Measurements from ENCODE around the gene TESK1.
A peak's percentile ranks its signal among the peaks of the same experiment; 100 is the strongest.
"Not testable (repeated sequence)": the region's sequence is repeated elsewhere in the genome, so short reads cannot be mapped to it uniquely, and the experiment has no call there.

The TESK1 gene

GRCh38 chr9:35579659-35580227 lies 25.3 kb upstream of the TESK1 start:
- not testable (repeated sequence) for DNase-seq (ENCODE audit: extremely low read depth in 1 of 2, low read depth in 1 of 2)

DNA sequence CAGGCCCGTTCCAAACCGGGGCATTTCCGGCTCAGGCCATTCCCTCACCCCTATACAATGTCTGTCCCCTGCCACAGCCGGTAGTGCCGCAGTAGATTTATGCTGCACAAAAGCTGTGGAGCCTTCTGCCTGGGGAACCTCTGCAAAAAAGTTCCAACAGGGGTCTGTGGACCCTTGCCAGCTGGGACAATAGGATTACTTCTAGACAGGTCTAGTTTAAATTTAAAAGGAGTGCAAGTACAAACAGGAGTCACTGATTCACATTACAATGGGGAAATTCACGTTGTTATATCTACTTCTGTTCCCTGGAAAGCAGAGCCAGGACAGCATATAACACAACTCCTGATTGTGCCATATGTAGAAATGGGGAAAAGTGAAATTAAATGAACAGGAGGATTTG lies 21.5 kb upstream of the TESK1 start:
- DNase-seq (ENCODE audit: extremely low read depth in 1 of 2, low read depth in 1 of 2), result not testable (repeated sequence)

DNA sequence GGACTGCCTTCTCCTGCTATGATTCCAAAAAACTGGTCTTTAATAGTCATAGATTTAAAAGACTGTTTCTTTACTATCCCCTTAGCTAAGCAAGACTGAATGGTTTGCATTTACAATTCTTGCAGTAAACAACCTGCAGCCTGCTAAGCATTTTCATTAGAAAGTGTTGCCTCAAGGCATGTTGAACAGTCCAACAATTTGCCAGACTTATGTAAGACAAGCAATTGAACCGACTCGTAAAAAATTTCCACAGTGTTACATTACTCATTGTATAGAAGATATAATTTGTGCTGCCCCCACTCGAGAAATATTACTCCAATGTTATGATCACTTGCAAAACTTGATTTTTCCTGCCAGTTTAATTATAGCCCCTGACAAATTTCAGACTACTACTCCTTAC lies 20.4 kb upstream of the TESK1 start:
- DNase-seq (ENCODE audit: extremely low read depth in 1 of 2, low read depth in 1 of 2), result not testable (repeated sequence)

- not testable (repeated sequence) for DNase-seq (ENCODE audit: extremely low read depth in 1 of 2, low read depth in 1 of 2)
These were observed 16.6 kb upstream of the TESK1 start for GRCh38 chr9:35588506-35588905.

GRCh38 chr9:35593581-35593980 lies 11.5 kb upstream of the TESK1 start:
- DNase-seq (ENCODE audit: extremely low read depth in 1 of 2, low read depth in 1 of 2), result no peak

- no peak for DNase-seq (ENCODE audit: extremely low read depth in 1 of 2, low read depth in 1 of 2)
These were observed 10.6 kb upstream of the TESK1 start for GRCh38 chr9:35594471-35594870.

- not testable (repeated sequence) for DNase-seq (ENCODE audit: extremely low read depth in 1 of 2, low read depth in 1 of 2)
These were observed 8.2 kb upstream of the TESK1 start for GRCh38 chr9:35596907-35597306.

DNA sequence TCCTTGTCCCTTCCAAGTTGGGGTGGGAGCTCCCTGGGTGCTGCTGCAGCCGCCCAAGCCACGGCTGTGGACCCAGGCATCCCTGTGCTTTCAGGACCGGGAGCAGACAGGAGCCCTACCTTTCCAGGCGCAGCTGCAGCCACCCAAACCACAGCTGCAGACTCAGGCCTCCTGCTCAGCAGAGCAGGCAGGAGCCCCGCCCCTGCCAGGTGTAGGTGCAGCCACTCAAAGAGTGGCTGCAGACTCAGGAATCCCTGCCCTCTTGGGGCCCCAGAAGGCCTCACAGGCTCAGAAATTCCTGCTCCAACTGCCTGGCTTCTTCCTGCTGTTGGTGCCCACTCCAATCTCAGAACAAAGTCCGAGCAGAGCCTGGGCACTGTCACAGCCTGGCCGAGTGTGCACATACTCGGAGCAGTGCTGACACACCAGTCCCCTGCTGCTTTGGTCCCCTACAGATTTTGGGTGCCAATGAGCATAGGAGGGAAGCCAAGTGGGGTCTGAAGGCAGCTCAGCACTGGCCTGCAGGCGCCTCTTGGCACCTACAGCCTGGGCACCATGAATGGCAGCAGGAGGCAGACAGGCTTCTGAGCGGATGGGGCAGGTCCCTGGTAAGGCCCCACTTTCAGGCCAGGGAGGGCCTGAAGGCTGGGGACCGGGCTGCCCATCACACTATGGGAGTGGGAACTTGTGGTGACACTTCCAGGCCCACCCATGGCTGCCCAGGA lies 6.0 kb upstream of the TESK1 start:
- DNase-seq (ENCODE audit: extremely low read depth in 1 of 2, low read depth in 1 of 2), result no peak

- DNase-seq (ENCODE audit: extremely low read depth in 1 of 2, low read depth in 1 of 2), result no peak
These were observed 5.1 kb upstream of the TESK1 start for GRCh38 chr9:35599763-35600604.

DNA sequence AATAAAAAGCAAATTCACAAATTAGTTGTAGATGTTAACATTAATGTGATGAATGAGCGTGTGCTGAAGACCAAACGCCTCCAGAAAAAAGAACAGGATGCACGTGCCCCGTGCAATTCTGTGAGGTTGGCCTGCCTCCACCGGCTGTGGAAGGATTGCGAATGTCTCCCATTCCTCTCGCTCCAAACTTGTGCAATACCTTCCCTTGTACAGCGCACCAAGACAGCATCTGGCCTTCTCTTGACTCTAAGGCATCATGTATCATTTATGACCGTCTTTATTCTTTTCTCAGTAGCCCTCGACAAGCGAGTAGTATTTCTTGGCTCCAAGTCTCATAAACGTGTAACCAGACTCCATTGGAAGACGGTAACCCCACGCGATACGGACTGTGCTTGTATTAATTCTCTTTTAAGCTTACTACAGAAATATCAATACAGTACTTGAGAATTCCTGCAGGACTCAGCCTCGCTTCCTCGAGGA lies 1.5 kb upstream of the TESK1 start:
- DNase-seq (ENCODE audit: extremely low read depth in 1 of 2, low read depth in 1 of 2), result no peak

- DNase-seq (ENCODE audit: extremely low read depth in 1 of 2, low read depth in 1 of 2), result peak; percentile 98 to 99
These were observed 980 bp upstream of the TESK1 start for GRCh38 chr9:35603986-35604577.

GRCh38 chr9:35605351-35606137 lies 482 bp downstream of the TESK1 start:
- DNase-seq (ENCODE audit: extremely low read depth in 1 of 2, low read depth in 1 of 2), result no peak

DNA sequence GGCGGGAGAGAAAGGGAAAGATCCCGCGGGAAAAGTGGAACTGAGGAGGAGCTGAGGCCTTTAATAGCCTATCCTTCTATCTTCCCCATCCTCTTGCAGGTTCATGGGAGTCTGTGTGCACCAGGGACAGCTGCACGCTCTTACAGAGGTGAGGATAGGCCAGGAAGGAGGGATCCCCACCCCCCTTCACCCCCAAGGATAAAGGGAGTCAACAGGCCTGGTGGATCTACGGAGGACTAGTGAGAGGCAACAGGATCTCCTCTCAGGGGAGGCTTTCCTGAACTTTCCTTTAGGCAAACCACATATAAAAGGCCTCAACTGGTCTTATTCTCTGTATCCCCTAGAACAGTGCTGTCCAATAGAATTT lies 1.1 kb downstream of the TESK1 start:
- DNase-seq (ENCODE audit: extremely low read depth in 1 of 2, low read depth in 1 of 2), result no peak

GRCh38 chr9:35606726-35607125 lies 1.7 kb downstream of the TESK1 start:
- no peak for DNase-seq (ENCODE audit: extremely low read depth in 1 of 2, low read depth in 1 of 2)

DNA sequence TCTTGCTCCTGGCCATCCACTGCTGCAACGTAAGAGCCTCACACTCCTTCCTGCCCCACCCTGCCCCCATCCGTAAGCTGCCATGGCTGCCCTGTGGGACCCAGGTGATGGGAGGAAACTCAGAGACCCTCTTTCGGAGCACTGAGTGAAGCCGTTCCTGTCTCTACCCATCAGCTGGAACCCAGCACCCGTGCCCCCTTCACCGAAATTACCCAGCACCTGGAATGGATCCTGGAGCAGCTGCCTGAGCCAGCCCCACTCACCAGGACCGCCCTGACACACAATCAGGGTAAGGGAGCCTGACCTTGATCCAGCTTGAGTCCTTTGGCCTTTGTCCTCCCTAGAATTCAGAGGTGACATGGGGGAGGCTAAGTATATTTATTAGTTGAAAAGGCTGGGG lies 3.2 kb downstream of the TESK1 start:
- no peak for DNase-seq (ENCODE audit: extremely low read depth in 1 of 2, low read depth in 1 of 2)

DNA sequence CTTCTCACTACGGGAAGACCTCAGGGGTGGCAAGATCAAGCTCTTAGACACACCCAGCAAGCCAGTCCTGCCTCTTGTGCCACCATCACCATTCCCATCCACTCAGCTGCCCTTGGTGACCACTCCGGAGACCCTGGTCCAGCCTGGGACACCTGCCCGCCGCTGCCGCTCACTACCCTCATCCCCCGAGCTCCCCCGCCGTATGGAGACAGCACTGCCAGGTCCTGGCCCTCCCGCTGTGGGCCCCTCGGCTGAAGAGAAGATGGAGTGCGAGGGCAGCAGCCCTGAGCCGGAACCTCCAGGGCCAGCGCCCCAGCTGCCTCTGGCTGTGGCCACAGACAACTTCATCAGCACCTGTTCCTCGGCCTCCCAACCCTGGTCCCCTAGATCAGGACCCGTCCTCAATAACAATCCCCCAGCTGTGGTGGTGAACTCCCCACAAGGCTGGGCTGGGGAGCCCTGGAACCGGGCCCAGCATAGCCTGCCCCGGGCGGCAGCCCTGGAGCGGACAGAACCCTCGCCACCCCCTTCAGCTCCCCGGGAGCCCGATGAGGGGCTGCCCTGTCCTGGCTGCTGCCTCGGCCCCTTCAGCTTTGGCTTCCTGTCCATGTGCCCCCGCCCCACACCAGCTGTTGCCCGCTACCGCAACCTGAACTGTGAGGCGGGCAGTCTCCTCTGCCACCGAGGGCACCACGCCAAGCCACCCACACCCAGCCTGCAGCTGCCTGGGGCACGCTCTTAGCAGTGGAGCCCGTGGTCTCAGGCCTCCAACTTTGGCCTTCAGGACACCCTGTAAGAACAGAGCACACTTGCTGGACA lies 4.1 kb downstream of the TESK1 start:
- no peak for DNase-seq (ENCODE audit: extremely low read depth in 1 of 2, low read depth in 1 of 2)

DNA sequence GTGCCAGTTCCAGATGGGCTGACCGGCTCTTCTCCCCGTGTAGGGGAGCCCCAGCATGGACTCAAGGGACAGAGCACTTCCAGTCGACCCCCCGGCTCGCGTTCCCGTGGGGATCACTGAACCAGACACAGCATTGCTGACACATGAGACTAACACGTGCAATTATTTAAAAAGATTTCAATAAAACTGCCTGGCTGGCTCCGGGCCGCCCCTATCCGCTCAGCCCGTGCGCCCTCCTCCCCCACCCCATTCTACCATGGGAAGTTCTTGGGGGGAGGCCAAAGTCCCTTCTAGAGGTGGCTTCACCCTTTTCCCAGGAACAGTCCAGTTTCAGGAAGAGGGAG lies 4.7 kb downstream of the TESK1 start:
- DNase-seq (ENCODE audit: extremely low read depth in 1 of 2, low read depth in 1 of 2), result no peak

GRCh38 chr9:35611230-35611797 lies 6.3 kb downstream of the TESK1 start:
- DNase-seq (ENCODE audit: extremely low read depth in 1 of 2, low read depth in 1 of 2), result peak in 1 of 2 donors; percentile 41

DNA sequence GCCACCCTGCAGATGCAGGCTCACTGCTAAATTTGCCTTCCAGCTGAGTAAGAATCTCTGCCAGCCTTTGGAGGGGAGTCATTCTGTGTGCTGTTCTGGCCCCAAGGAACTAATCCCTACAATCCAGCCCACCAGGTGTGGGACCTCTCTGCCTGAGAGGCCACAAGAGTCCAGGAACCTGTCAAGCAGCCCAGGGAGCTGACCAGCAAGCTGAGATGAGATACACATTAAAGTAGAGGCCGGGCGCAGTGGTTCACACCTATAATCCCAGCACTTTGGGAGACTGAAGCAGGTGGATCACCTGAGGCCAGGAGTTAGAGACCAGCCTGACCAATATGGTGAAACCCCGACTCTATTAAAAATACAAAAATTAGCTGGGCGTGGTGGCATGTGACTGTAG lies 7.0 kb downstream of the TESK1 start:
- DNase-seq (ENCODE audit: extremely low read depth in 1 of 2, low read depth in 1 of 2), result not testable (repeated sequence)

DNA sequence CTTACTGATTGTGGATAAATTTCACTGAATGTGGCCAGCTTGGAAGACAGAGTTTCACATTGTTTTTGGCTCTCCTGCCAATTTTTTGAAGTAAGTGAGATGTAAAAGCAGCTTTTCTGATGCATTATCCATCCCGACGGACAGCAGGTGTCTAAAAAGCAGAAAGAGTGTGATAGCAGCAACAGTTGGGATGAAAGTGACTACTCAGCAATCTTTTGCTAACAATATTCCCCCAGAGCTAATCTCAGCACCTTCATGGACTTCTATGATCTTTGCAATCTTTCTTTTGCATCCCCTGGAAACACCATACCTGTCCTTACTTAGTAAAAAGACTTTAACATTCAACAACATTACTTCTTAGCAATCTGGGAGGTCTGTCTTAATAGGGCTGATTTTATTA lies 7.8 kb downstream of the TESK1 start:
- DNase-seq (ENCODE audit: extremely low read depth in 1 of 2, low read depth in 1 of 2), result no peak
